NCI-H82 (cell line): ENCODE data around the gene MTF1.
"Not testable (repeated sequence)": the region's sequence is repeated elsewhere in the genome, so short reads cannot be mapped to it uniquely, and the experiment has no call there.

Experiments
- DNase-seq: peaks from one replicate; lab custom pipeline; 2025; lab: John Stamatoyannopoulos, UW

The MTF1 gene

GRCh38 chr1:37793773-37794371, 65.5 kb downstream of the MTF1 start, which contains the start of gene MANEAL:
Gene MANEAL (plus strand): TSS chr1:37793847. CDS start chr1:37794183, 336 bp downstream.
- DNase-seq = peak; percentile 75

DNA sequence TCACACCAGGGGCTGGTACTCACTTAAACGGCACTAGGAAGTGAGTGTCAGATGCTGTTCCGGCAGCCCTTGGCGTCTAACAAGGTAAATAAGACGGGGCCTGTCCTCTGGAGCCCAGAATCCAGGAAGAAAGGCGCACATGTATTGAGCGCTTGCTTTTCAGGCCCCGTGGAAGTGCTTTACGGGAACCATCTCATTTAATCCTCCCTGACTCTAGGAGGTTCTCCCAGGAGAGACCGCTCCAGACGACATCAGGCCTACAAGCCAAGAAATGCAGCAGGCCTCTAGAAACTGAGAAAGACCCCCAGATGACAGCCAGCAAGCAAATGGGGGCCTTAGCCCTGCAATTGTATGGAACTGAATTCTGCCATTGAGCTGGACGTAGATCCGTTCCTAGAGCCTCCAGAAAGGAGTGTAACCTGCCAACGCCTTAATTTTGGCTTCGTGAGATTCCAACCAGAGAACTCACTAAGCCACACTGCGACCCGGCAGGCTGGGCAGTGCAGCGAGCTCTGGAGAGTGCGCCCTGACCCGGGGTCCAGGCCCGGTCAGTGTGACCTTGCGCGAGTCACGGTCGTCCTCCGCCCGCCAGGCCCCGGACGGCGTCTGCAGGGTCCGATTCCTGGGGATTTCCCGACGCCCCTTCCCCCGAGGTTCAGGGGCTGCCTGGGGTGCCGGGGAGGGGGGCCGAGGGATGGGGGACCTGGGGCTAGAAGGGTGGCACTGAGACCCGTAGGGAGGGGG, 66.3 kb downstream of the MTF1 start:
- peak; percentile 15 for DNase-seq

DNA sequence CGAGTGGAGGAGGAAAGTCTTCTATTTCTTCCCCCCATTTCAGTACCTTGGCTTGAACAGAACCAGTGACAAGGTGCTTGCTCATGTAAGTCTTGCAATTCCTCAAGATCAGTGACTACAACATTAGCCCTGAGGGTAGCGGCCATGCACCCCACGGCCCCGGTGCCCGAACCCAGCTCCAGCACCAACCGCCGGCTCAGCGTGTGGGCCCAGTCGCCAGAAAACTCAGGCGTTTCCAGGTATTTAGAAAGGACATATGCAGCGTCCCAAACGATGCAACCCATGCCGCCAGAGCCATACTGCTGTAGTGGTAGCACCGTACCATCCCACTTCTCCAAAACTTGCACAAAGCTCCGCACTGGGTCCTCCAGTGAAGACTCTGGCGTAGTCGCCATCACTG, 76.9 kb downstream of the MTF1 start:
- DNase-seq = no peak

DNA sequence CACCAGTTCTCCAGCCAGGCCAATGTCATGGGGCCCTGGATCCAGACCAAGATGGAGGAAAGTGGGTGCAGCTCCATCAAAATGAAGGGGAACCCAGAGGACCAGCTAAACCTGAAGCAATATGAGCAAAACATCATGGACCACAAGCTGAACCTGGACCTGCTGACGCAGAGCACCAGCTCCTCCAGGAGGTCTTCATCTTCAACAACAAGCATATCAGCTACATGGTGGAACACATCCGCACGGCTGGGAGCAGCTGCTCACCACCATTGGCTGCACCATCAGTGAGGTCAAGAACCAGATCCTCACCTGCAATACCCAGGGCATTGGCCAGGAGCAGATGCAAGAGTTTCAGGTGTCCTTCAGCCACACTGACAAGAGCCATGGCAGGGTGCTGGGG, 80.7 kb downstream of the MTF1 start:
- DNase-seq = no peak

- DNase-seq = no peak
Measured at GRCh38 chr1:37776946-37777516, 82.4 kb downstream of the MTF1 start.

GRCh38 chr1:37771440-37771839, 88.0 kb downstream of the MTF1 start:
- not testable (repeated sequence) for DNase-seq

DNA sequence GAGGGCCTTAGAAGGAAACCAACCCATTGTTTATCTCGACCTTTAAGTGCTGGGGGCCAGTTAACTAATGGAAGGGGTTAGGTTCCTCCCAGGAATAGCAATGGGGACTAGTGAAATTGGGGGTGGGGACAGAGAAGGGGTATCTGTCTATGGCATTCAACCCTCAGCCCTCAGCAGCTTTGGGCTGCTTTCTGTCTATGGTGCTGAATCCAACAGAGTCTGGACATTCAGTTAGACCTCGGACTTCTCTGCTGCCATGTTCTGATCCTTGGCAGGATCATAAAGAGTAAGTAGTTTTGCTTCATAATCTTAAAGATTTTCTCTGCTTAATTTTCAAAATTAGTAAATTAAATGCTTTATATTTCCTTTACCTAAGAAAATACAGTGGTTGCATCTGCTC, 91.9 kb downstream of the MTF1 start:
- no peak for DNase-seq

- peak; percentile 85 for DNase-seq
Measured at GRCh38 chr1:37765916-37766664, 93.3 kb downstream of the MTF1 start.

DNA sequence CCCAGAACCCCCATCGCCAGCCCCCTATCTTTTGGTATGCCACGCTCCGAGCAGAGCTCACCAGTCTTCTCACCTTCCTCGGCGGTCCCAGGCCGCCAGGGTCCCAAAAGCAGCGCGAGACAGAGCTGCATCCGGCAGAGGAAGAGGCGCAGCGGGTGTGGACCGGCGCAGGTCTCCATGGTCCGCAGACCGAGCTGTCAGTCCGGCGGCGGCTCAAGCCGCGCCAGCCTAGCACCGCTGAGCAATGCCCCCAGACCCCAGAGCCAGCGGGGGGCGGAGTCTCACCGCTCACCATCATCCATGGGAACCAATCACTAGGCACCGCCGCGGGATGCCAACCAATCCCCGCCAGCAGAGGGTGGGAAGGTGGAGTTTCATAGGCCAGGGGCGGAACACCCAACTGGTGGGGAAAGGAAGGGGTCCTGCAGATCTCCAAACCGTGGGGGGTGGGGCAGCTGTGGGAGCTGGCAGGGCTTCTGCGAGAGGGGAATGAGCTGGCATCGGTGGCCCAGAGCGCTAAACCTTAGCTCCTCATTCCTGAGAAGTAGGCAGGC, 94.4 kb downstream of the MTF1 start, which contains the start of gene EPHA10:
TSS of gene EPHA10 (minus strand) at position 233 of the 554 bp plus-strand sequence. CDS start at position 179, 54 bp downstream.
- peak; percentile 97 for DNase-seq

GRCh38 chr1:37764414-37764825, 95.0 kb downstream of the MTF1 start:
- peak; percentile 68 for DNase-seq

GRCh38 chr1:37763791-37764413, 95.5 kb downstream of the MTF1 start:
- DNase-seq = no peak

- no peak for DNase-seq
Measured at GRCh38 chr1:37762516-37762915, 96.9 kb downstream of the MTF1 start.

GRCh38 chr1:37761416-37762095, 97.8 kb downstream of the MTF1 start:
- no peak for DNase-seq
